Mesendoderm (in vitro differentiated cells): ENCODE data around the gene OR52E5.

Source experiments
- DNase-seq: peaks from one replicate; pipeline ENCODE4 v3.0.0; 2013
- H2AK5ac ChIP-seq: 2 replicates; pipeline ENCODE4 v1.6.1; 2013; ENCODE audit warnings: low read length, inconsistent platforms
- H2BK120ac ChIP-seq: 2 replicates; pipeline ENCODE4 v1.6.1; 2013; ENCODE audit warnings: low read depth, mild to moderate bottlenecking, low read length, moderate library complexity, mixed read lengths
- H2BK15ac ChIP-seq: replicated peaks from 2 replicates; pipeline ENCODE4 v1.6.1; 2013; ENCODE audit warnings: low read depth, mild to moderate bottlenecking, moderate library complexity
- H2BK5ac ChIP-seq: 2 replicates; pipeline ENCODE4 v1.6.1; 2013; ENCODE audit warnings: low read length, inconsistent platforms
- H3K18ac ChIP-seq: 2 replicates; pipeline ENCODE4 v1.6.1; 2013; ENCODE audit warnings: mild to moderate bottlenecking, low read length, mixed read lengths
- H3K23ac ChIP-seq: one replicate; pipeline ENCODE4 v1.6.1; 2013; ENCODE audit warnings: low read length
- H3K27ac ChIP-seq: 2 replicates; pipeline ENCODE4 v1.5.1; 2013; ENCODE audit warnings: low read depth, mild to moderate bottlenecking, inconsistent platforms, low read length, moderate library complexity
- H3K27me3 ChIP-seq: 2 replicates; pipeline ENCODE4 v1.6.1; 2013; ENCODE audit warnings: low read length, control low read depth, mild to moderate bottlenecking, inconsistent platforms; ENCODE audit not compliant: insufficient read depth, poor library complexity
- H3K36me3 ChIP-seq: 2 replicates; pipeline ENCODE4 v1.6.1; 2013; ENCODE audit warnings: low read length, inconsistent platforms; ENCODE audit not compliant: control insufficient read depth, insufficient read depth
- H3K4ac ChIP-seq: one replicate; pipeline ENCODE4 v1.6.1; 2013; ENCODE audit warnings: low read depth, mild to moderate bottlenecking, low read length, moderate library complexity
- H3K4me1 ChIP-seq: 2 replicates; pipeline ENCODE4 v1.6.1; 2013; ENCODE audit warnings: low read depth, low read length, inconsistent platforms; ENCODE audit not compliant: control insufficient read depth
- H3K4me2 ChIP-seq: 2 replicates; pipeline ENCODE4 v1.6.1; 2013; ENCODE audit warnings: low read length
- H3K4me3 ChIP-seq: 2 replicates; pipeline ENCODE4 v1.5.1; 2013; ENCODE audit warnings: mild to moderate bottlenecking, low read length
- H3K56ac ChIP-seq: one replicate; pipeline ENCODE4 v1.6.1; 2013; ENCODE audit warnings: low read length
- H3K79me1 ChIP-seq: 2 replicates; pipeline ENCODE4 v1.6.1; 2013; ENCODE audit warnings: low read length, inconsistent platforms
- H3K79me2 ChIP-seq: 2 replicates; pipeline ENCODE4 v1.6.1; 2013; ENCODE audit warnings: mild to moderate bottlenecking, low read length; ENCODE audit not compliant: control insufficient read depth, insufficient read depth
- H3K9ac ChIP-seq: 2 replicates; pipeline ENCODE4 v1.6.1; 2013; ENCODE audit warnings: low read length, inconsistent platforms
- H4K5ac ChIP-seq: one replicate; pipeline ENCODE4 v1.6.1; 2013; ENCODE audit warnings: low read length
- H4K8ac ChIP-seq: one replicate; pipeline ENCODE4 v1.6.1; 2013; ENCODE audit warnings: low read depth, mild to moderate bottlenecking, control low read depth, low read length, moderate library complexity
- WGBS: extraction: QIAGEN DNeasy Blood & Tissue Kit; methylation state at CpG from one replicate; pipeline ENCODE4 v1.1.7; 2013; ENCODE audit warnings: low lambda C conversion rate, missing lambda C conversion rate; ENCODE audit not compliant: insufficient coverage; ENCODE audit errors: extremely low coverage; 5-methylcytosine and 5-hydroxymethylcytosine counted together

The OR52E5 gene

DNA sequence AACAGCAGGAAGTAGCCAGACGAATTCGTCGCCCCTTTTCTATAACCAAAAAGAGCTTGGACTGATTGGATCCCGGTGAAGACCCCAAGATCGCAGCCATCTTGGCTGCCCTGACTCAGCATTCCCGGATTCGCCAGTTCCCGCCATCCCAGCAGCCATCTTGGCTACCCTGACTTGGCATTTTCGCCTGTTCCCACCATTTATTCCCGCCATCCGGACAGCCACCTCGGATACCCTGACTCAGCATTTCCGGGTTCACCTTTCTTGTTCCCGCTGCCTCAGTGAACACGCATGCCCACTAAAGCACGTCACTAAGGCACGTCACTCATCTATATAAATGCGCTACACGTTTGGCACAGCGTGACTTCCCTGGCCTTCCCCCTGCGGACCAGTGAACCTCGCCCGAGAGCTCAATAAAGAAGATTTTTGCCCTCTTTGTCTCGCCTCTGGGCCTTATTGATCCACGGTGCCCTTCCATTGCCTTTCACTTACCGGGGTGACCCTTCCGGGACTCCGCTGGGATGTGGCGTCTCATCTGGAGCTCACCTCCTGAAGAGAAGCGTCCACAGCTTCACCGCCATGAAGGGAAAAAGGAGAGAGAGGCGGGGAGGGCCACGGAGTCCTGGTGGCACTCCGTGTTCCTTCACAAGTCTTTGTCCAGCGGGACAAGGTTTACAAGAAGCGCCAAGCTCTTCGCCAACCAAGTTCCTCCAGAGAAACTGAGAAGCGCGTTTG lies 45.0 kb downstream of the OR52E5 start:
- Histone ChIP-seq H3K79me1 (no peaks in the 10 kb centered on the region), H4K5ac (no peak overlapping the region), H4K8ac (no peak overlapping the region), H2AK5ac (no peak overlapping the region), H3K79me2 (no peaks in the 10 kb centered on the region), H2BK120ac (no peak overlapping the region), H3K56ac (no peak overlapping the region), H3K4me1 (no peaks in the 10 kb centered on the region), H2BK5ac (no peak overlapping the region), H2BK15ac (no peak overlapping the region), H3K9ac (no peak overlapping the region), H3K18ac (no peak overlapping the region), H3K27me3 (no peaks in the 10 kb centered on the region), H3K4me2 (no peak overlapping the region), H3K23ac (no peak overlapping the region), H3K4ac (no peak overlapping the region), H3K36me3 (no peaks in the 10 kb centered on the region), H3K27ac (no peak overlapping the region), H3K4me3 (no peak overlapping the region)
- no CpG with 5 or more reads among the region's 39 CpGs for WGBS
- DNase-seq = no peak

GRCh38 chr11:5938603-5938965 lies 45.6 kb downstream of the OR52E5 start:
- H3K36me3 ChIP-seq = no peaks in the 10 kb centered on the region
- WGBS = no CpG with 5 or more reads among the region's 21 CpGs
- H3K4me2 ChIP-seq = no peak overlapping the region
- H3K79me2 ChIP-seq = no peaks in the 10 kb centered on the region
- H3K23ac ChIP-seq = no peak overlapping the region
- DNase-seq = no peak
- no peaks in the 10 kb centered on the region for H3K27me3 ChIP-seq
- H3K4ac ChIP-seq = no peak overlapping the region
- no peak overlapping the region for H4K5ac ChIP-seq
- H3K4me3 ChIP-seq = no peak overlapping the region
- H2BK5ac ChIP-seq = no peak overlapping the region
- H3K4me1 ChIP-seq = no peaks in the 10 kb centered on the region
- H3K56ac ChIP-seq = no peak overlapping the region
- no peak overlapping the region for H3K18ac ChIP-seq
- no peak overlapping the region for H3K27ac ChIP-seq
- no peak overlapping the region for H4K8ac ChIP-seq
- H2BK120ac ChIP-seq = no peak overlapping the region
- no peak overlapping the region for H3K9ac ChIP-seq
- H2AK5ac ChIP-seq = no peak overlapping the region
- H2BK15ac ChIP-seq = no peak overlapping the region
- no peaks in the 10 kb centered on the region for H3K79me1 ChIP-seq

DNA sequence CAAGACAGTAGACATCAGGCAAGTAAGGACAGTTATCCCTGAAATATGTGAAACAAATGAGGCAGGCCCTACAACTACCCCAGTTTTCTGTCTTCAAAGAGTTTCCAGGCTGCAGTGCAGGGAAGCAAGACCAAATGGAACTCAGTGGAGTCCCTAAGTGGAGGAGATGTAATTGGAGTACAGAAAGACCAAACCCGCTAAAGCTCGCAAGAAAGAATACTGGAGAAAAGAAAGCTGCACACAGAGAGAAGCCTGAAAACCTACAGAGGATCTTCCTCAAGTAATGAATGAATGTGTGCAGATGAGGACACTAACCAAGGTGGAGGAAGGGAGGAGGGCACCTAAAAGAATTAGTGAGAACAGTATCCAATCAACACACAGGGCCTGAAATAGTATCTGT lies 47.7 kb downstream of the OR52E5 start:
- no CpG with 5 or more reads among the region's 2 CpGs for WGBS
- no peak overlapping the region for H3K27ac ChIP-seq
- no peaks in the 10 kb centered on the region for H3K79me2 ChIP-seq
- no peak overlapping the region for H2BK120ac ChIP-seq
- H3K79me1 ChIP-seq = no peaks in the 10 kb centered on the region
- H3K27me3 ChIP-seq = no peaks in the 10 kb centered on the region
- no peaks in the 10 kb centered on the region for H3K36me3 ChIP-seq
- no peak overlapping the region for H2AK5ac ChIP-seq
- no peak overlapping the region for H2BK5ac ChIP-seq
- H3K56ac ChIP-seq = no peak overlapping the region
- DNase-seq = no peak
- no peak overlapping the region for H3K4me2 ChIP-seq
- H3K9ac ChIP-seq = no peak overlapping the region
- no peak overlapping the region for H3K23ac ChIP-seq
- H3K4me1 ChIP-seq = no peaks in the 10 kb centered on the region
- H3K18ac ChIP-seq = no peak overlapping the region
- no peak overlapping the region for H3K4me3 ChIP-seq
- H2BK15ac ChIP-seq = no peak overlapping the region
- no peak overlapping the region for H4K5ac ChIP-seq
- H4K8ac ChIP-seq = no peak overlapping the region
- no peak overlapping the region for H3K4ac ChIP-seq

DNA sequence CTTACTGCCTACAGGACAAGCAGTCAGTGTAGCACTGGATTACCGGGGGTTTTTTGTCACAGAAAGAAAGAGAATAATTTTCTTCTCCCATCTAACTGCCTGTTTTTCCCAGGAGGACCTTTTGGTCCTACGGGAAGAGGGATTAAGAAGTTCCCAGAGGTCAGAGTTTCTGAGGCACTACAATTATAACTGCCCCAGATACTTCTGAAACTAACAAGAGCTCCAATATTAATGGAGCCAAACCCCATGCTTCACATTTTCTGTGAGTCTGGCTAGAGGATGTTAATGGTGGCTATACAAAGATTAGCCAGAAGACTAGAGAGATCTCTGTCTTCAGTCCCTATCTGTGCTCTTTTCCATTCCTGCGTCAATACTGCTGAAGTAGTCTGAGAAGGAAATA lies 48.9 kb downstream of the OR52E5 start, which contains the start of gene OR56A3:
Gene OR56A3, plus strand, starts transcription at position 301 of the 400 bp plus-strand sequence. CDS start 5,096 bp downstream, outside the sequence.
- no peaks in the 10 kb centered on the region for H3K4me1 ChIP-seq
- DNase-seq = no peak
- H3K36me3 ChIP-seq = no peaks in the 10 kb centered on the region
- H3K27ac ChIP-seq = no peak within 1 kb of the TSS
- H3K4ac ChIP-seq = no peak within 1 kb of the TSS
- H3K4me2 ChIP-seq = no peak within 1 kb of the TSS
- no peak within 1 kb of the TSS for H2BK5ac ChIP-seq
- H2BK15ac ChIP-seq = no peak within 1 kb of the TSS
- H2BK120ac ChIP-seq = no peak within 1 kb of the TSS
- H3K23ac ChIP-seq = no peak within 1 kb of the TSS
- no peaks in the 10 kb centered on the region for H3K79me1 ChIP-seq
- H4K8ac ChIP-seq = no peak within 1 kb of the TSS
- no peak within 1 kb of the TSS for H2AK5ac ChIP-seq
- H3K79me2 ChIP-seq = no peaks in the 10 kb centered on the region
- no peak within 1 kb of the TSS for H3K4me3 ChIP-seq
- WGBS = no CpG with 5 or more reads among the region's 3 CpGs
- H3K56ac ChIP-seq = no peak within 1 kb of the TSS
- H3K9ac ChIP-seq = no peak within 1 kb of the TSS
- H3K18ac ChIP-seq = no peak within 1 kb of the TSS
- no peak within 1 kb of the TSS for H4K5ac ChIP-seq
- H3K27me3 ChIP-seq = no peaks in the 10 kb centered on the region
